ENCODE results near the gene IGFN1. TPM values are rescaled to one million over a fixed set of nuclear protein-coding genes. Genes with fewer than 3 reads are reported as not detected.

Gene IGFN1
- total and polyA plus RNA-seq, 9 donors, result 0.05 to 1.6 (median 0.51) TPM; not detected in 2

DNA sequence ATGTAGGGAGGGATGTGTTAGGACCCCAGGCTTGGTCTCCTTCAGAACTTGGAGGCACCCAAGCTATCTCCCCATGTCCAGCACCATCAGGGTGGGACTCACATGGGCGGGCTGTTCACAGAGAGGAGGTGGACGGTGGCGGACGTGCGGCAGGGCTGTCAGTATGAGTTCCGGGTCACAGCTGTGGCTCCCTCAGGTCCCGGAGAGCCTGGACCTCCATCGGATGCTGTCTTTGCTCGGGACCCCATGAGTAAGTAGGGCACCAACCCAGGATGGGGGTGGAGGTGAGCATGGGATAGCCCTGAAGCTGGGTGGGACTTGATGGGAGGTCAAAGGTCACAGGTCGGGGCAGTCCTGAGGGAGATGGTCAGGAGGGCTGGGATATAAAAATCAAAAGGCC lies 27.8 kb downstream of the IGFN1 start:
- H3K9me3 ChIP-seq, result no peaks in the 10 kb centered on the region
- 91 to 93% (median 93%) methylated on average over 10 of the region's 10 CpGs for WGBS, 3 donors
- H3K27me3 ChIP-seq, result no peaks in the 10 kb centered on the region
- H3K4me3 ChIP-seq, result no peak overlapping the region
- intact Hi-C loops (cut with DNase I), result no loop called here
- H3K27ac ChIP-seq, result no peak overlapping the region
- TF ChIP-seq POLR2A (IDR thresholded peaks at IDR 0.05), result no peak
- peak in 2 of 5 donors; percentile 12 to 24 for DNase-seq
- no peaks in the 10 kb centered on the region for H3K36me3 ChIP-seq
- no peaks in the 10 kb centered on the region for H3K4me1 ChIP-seq (ENCODE audit: insufficient read depth)

GRCh38 chr1:201219481-201220387 lies 29.1 kb downstream of the IGFN1 start:
- intact Hi-C loops (cut with DNase I), result loop anchor here (5.0 to 10.0 kb wide), 2 partner anchors 245 to 247 kb away; no protein-coding TSS in a partner anchor
- H3K9me3 ChIP-seq, result no peaks in the 10 kb centered on the region
- H3K27ac ChIP-seq, result no peak overlapping the region
- TF ChIP-seq EP300 (IDR thresholded peaks at IDR 0.05) (no peak), CTCF (IDR thresholded peaks at IDR 0.05) (no peak), POLR2A (IDR thresholded peaks at IDR 0.05) (no peak)
- no peak overlapping the region for H3K4me3 ChIP-seq
- H3K4me1 ChIP-seq (ENCODE audit: insufficient read depth), result no peaks in the 10 kb centered on the region
- H3K36me3 ChIP-seq, result no peaks in the 10 kb centered on the region
- H3K27me3 ChIP-seq, result no peaks in the 10 kb centered on the region
- WGBS, 3 donors, result 82 to 87% (median 84%) methylated on average over 7 of the region's 7 CpGs
- peak in 1 of 5 donors; percentile 7 for DNase-seq

DNA sequence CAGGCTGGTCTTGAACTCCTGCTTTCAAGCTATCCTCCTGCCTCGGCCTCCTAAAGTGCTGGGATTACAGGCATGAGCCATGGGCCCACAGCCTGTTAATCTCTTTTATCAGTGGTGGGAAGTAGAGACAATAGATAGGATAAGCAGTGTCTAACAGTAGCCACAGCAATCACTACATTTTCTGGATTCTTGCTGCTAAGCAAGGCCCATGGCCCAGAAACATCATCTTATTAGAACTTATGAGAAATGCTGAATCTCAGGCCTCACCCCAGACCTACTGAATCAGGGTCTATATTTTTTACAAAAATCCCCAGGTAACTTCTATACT lies 29.7 kb downstream of the IGFN1 start:
- Histone ChIP-seq H3K4me1 (ENCODE audit: insufficient read depth) (no peaks in the 10 kb centered on the region), H3K9me3 (no peaks in the 10 kb centered on the region), H3K4me3 (no peak overlapping the region), H3K27me3 (no peaks in the 10 kb centered on the region), H3K27ac (no peak overlapping the region), H3K36me3 (no peaks in the 10 kb centered on the region)
- TF ChIP-seq EP300 (IDR thresholded peaks at IDR 0.05) (no peak), CTCF (IDR thresholded peaks at IDR 0.05) (no peak)
- 85 to 95% (median 91%) methylated on average over 1 of the region's 1 CpG for WGBS, 3 donors
- DNase-seq, result no peak
- intact Hi-C loops (cut with DNase I), result loop anchor here (5.0 to 10.0 kb wide), 2 partner anchors 246 to 248 kb away; no protein-coding TSS in a partner anchor

DNA sequence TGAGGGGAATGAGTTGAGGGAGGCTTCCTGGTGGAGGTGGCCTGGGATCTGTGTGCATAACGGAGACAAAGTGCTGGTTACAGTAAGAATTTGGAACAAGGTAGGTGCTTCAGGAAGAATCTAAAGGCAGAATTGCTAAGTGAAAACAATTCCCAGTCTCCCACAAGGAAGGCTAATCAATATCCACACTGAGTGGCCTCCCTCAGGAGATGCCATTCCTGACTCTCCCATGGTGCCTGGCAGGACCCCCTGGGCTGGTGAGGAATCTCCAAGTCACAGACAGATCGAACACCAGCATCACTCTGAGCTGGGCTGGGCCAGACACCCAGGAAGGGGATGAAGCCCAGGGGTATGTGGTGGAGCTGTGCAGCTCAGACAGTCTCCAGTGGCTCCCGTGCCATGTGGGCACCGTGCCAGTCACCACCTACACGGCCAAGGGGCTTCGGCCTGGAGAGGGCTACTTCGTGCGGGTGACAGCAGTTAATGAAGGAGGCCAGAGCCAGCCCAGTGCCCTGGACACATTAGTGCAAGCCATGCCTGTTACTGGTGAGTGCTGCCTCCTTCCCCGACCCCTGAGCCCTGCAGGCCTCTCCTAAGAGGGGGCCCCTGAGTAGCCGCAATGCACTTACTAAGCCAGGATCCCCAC lies 30.7 kb downstream of the IGFN1 start:
- no peak overlapping the region for H3K27ac ChIP-seq
- no peak for DNase-seq
- H3K4me3 ChIP-seq, result no peak overlapping the region
- intact Hi-C loops (cut with DNase I), result loop anchor here (5.0 to 10.0 kb wide), 2 partner anchors 247 to 249 kb away; no protein-coding TSS in a partner anchor
- WGBS, 3 donors, result 78 to 81% (median 81%) methylated on average over 9 to 10 of the region's 10 CpGs
- no peak for TF ChIP-seq POLR2A (IDR thresholded peaks at IDR 0.05)
- TF ChIP-seq CTCF (IDR thresholded peaks at IDR 0.05), result no peak
- TF ChIP-seq EP300 (IDR thresholded peaks at IDR 0.05), result no peak
- no peaks in the 10 kb centered on the region for H3K4me1 ChIP-seq (ENCODE audit: insufficient read depth)
- H3K9me3 ChIP-seq, result no peaks in the 10 kb centered on the region
- no peaks in the 10 kb centered on the region for H3K27me3 ChIP-seq
- H3K36me3 ChIP-seq, result no peaks in the 10 kb centered on the region
